ENCODE data around the gene DLGAP3.
"Not testable (repeated sequence)": the region's sequence is repeated elsewhere in the genome, so short reads cannot be mapped to it uniquely, and the experiment has no call there.

The DLGAP3 gene

DNA sequence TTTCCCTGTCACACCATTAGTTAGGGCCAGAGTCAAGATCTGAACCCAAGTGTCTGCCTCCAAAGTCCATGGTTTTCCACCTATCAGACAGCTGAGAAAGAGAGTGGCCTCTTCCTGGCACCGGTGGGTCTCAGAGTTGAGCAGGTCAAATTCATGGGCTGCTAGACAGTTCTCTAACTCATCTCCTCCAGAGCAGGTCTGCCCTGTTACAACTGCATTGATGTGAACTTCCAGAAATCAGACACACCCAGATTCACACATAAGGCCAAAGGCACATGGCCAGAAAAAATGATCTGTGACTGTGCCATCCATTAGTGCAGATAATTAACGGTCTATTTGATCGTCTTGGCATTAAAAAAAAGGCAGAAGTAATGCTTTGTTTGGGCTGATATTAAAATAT is 87.4 kb downstream of the DLGAP3 start:
- in situ Hi-C loops (cut with MboI; ENCODE audit: low sequenced_read_pairs), result no loop called here

DNA sequence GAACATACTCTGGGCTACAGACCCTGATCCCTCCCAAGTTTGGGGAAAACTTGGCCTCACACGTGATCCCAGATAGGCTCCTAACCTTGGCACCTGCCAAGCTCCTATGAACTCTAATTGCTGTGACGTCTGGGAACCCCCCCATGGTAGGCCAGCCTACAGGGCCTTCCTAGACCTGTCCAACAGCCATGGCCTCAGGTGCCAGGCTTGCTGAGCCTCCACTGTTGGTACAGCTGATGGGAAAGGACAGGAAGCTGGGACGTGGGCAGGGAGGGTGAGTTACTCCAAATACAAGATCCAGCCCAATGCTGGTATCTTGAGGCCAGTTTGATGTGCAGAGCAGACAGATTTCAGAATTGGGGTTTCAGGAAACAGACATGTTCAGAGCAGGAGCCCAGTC is 89.0 kb downstream of the DLGAP3 start:
- in situ Hi-C loops (cut with MboI; ENCODE audit: low sequenced_read_pairs), result no loop called here

DNA sequence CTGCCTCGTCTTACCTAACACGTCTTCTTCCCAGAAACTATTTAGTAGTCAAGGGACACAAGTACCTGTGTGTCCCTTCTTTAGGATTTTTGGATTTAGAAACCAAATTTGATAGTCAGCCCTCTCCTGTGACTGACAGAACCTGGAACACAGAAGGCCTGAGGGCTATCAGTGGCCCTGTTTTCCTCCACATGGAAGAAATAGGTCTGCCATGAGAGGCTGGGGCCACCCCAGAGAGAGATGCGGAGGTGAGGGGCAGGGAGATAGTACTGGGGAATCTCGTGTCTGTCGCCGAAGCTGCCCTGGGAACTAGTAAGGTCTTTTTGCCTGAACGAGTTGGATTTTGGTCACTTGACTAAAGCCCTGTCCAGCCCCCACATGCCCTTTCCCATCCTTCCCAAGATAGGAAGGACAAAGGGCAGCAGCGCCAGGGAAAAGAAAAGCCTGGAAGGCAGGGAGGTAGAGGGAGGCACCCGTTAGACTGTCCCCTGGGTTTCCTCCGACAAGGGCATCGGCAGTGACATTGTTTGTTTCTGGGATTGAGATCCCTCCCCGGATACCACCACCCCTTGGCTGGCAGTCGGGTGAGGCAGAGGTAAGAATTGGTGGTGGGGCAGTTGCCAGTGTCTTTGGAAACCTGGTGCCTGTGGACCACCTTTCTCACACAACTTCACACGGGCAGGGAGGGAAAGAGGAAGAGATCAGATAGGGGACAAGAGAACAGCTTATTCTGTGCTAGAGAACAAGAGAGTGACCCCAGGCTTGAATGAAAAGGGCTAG is 89.7 kb downstream of the DLGAP3 start:
- in situ Hi-C loops (cut with MboI; ENCODE audit: low sequenced_read_pairs), result no loop called here

DNA sequence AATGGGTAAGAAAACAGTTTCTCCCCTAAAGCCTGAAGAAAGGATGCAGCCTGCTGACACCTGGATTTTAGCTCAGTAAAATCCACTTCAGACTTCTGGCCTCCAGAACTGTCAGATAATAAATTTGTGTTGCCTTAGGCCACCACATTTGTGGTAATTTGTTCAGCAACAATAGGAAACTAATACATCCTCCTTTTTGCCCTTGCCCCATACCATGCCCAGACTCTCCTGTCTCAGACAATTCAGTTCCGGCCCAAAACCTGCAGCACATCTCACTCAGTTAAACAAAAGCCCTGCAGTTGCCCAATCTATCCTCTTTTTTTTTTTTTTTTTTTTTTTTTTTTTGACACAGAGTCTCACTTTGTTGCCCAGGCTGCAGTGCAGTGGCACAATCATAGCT is 95.7 kb downstream of the DLGAP3 start:
- in situ Hi-C loops (cut with MboI; ENCODE audit: low sequenced_read_pairs), result no loop called here

DNA sequence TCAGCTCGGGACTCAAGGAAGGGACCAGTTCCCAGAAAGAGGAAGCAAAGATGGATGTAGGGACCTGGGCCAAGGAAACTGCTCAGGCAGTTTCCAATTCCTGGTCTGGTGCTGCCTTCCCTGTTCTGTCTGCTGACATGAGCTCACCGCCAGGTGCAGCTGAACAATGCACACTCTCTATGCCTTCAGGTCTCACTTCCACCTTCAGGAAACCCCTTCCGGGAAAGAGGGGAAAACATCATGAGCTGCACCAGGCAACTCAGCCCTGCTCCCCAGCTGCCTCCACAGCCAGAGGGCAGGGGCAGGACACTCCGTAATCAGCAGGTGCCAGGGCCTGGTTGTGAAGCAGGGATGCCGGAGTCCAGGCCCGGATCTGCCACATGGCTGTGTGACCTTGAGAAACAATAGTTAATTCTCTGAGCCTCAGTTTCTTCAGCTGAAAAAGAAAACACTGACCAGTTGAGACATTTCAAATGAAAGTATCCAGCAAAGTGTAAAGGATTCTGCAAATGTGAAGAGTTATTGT is 97.7 kb downstream of the DLGAP3 start:
- in situ Hi-C loops (cut with MboI; ENCODE audit: low sequenced_read_pairs), result no loop called here

DNA sequence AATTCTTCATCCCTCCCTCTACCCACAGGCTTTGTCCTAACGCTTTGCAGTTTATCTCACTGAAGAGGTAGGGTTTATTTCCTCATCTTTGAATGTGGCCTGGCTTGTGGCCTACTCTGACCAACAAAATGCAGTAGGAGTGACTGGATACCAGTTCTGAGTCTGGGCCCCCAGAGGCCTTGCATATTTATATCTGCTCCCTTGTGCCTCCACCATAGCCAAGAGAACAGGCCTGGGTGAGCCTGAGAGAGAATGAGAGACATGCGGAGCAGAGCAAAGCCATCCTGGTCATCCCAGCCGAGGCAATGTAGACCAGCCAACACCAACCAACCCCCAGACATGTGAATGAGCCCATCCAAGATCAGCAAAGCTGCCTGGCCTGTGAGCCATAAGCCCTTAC is 100.2 kb downstream of the DLGAP3 start:
- in situ Hi-C loops (cut with MboI; ENCODE audit: low sequenced_read_pairs), result no loop called here

- in situ Hi-C loops (cut with MboI; ENCODE audit: low sequenced_read_pairs), result no loop called here
Observed at GRCh38 chr1:34828611-34829010, 100.8 kb downstream of the DLGAP3 start.

- in situ Hi-C loops (cut with MboI; ENCODE audit: low sequenced_read_pairs), result no loop called here
Observed at GRCh38 chr1:34827341-34827941, 102.0 kb downstream of the DLGAP3 start.

- in situ Hi-C loops (cut with MboI; ENCODE audit: low sequenced_read_pairs), result no loop called here
Observed at GRCh38 chr1:34825455-34826091, 103.9 kb downstream of the DLGAP3 start.

DNA sequence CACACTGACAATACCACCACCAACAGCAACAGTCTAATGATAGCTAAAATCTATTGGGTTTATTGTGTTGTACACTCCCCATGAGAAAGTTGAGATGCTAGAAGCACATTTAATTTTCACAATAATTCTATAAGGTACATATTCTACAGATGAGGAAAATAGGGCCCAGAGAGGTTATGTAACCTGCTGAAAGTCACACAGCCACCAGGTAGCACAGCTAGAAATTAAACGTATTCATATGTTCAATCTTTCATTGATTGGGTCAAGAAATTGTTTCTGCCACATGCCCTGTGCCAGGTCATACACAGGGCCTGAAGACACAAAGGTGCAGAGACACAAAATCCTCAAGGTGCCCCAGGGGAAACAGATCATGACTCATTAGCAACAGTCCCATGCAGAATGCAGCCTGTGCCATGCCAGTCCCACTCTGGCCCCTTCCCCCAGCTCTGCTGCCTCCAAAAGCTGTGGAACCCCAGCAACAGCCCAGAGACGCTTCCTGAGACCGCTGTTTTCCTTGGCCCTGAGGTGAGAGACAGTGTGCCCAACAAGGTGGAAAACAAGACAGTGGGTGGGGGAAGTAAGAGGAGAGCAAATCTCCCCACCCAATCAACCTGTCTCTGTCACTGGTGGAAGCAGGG is 104.5 kb downstream of the DLGAP3 start:
- in situ Hi-C loops (cut with MboI; ENCODE audit: low sequenced_read_pairs), result no loop called here

DNA sequence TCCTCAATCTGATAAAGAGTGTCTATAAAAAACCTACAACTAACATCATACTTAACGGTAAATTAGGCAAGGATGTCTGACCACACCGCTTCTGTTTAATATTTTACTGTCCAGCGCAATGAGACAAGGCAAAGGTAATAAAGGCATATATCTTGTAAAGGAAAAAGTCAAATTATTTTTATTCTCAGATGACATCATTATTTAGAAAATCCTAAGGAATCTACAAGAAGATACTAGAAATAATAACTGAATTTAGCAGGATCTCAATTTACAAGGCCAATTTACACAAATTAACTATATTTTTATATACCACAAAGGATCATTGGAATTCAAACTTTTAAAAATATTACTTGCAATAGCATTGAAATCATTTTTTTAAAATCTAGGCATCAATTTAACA is 107.2 kb downstream of the DLGAP3 start:
- in situ Hi-C loops (cut with MboI; ENCODE audit: low sequenced_read_pairs), result no loop called here

DNA sequence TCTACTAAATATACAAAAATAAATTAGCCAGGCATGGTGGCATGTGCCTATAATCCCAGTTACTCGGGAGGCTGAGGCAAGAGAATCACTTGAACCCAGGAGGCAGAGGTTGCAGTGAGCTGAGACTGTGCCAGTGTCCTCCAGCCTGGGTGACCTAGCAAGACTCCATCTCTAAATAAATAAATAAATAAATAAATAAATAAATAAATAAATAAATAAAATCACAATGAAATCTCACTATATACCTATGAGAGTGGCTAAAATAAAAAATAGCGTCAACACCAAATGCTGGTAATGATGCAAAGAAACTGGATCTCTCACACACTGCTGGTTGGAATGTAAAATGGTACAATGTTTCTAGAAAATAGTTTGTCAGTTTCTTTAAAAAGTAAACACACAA is 110.6 kb downstream of the DLGAP3 start:
- in situ Hi-C loops (cut with MboI; ENCODE audit: low sequenced_read_pairs), result not testable (repeated sequence)

- in situ Hi-C loops (cut with MboI; ENCODE audit: low sequenced_read_pairs), result no loop called here
Observed at GRCh38 chr1:34816778-34817177, 112.7 kb downstream of the DLGAP3 start.

DNA sequence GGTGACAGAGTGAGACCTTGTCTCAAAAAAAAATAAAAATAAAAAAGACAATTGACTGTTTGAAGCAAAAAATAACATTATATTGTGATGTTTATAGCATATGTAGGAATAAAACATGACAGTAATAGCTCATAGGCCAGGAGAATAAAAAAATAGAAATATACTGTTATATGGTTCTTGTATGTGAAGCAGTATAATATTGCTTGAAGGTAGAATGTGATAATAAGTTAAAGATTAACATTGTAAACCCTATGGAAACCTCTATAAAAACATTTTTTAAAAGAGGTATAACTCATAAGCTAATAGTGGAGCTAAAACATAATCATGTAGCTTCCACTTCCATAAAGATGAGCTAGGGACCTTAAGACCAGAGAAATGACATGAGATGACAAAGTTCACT is 113.1 kb downstream of the DLGAP3 start:
- in situ Hi-C loops (cut with MboI; ENCODE audit: low sequenced_read_pairs), result no loop called here
